ENCODE results near the gene ACOT2. TPM values are rescaled to one million over a fixed set of nuclear protein-coding genes. Genes with fewer than 3 reads are reported as not detected.

Gene ACOT2
- total RNA-seq, 2 experiments from 2014 or later = 7.9 to 11.7 TPM

GRCh38 chr14:73606271-73606670, 37.3 kb downstream of the ACOT2 start:
- Histone ChIP-seq H3K4me1 (ENCODE audit: insufficient read depth, low read length, poor library complexity, severe bottlenecking) (no peaks in the 10 kb centered on the region), H3K27ac (ENCODE audit: low read depth, low read length, poor library complexity, severe bottlenecking) (no peak overlapping the region), H3K79me2 (ENCODE audit: insufficient read depth, low read depth, low read length) (no peaks in the 10 kb centered on the region), H3K9me2 (ENCODE audit: insufficient read depth, low read length) (no peaks in the 10 kb centered on the region), H3K9me3 (ENCODE audit: low read length) (no peaks in the 10 kb centered on the region), H3K36me3 (ENCODE audit: insufficient read depth, low read length) (no peaks in the 10 kb centered on the region), H2AFZ (ENCODE audit: low read length) (no peak overlapping the region), H4K20me1 (ENCODE audit: insufficient read depth, low read length) (no peaks in the 10 kb centered on the region), H3K4me3 (ENCODE audit: low read depth, low read length, poor library complexity, severe bottlenecking) (no peak overlapping the region), H3K4me2 (ENCODE audit: low read length) (no peak overlapping the region)
- DNase-seq (ENCODE audit: low spot score) = no peak
- TF ChIP-seq CTCF (conservative IDR thresholded peaks at IDR 0.05; ENCODE audit: low read length) (no peak), EZH2phosphoT487 (IDR thresholded peaks at IDR 0.05; ENCODE audit: borderline replicate concordance, low read depth, low read length) (no peak)
- ChIA-PET POLR2A (no interaction called here), CTCF (ENCODE audit: unreplicated experiment) (no interaction called here)
- intact Hi-C loops (cut with micrococcal nuclease; ENCODE audit: unreplicated experiment) = no loop called here
- no TSS peak for BruUV-seq (replicated peaks)

DNA sequence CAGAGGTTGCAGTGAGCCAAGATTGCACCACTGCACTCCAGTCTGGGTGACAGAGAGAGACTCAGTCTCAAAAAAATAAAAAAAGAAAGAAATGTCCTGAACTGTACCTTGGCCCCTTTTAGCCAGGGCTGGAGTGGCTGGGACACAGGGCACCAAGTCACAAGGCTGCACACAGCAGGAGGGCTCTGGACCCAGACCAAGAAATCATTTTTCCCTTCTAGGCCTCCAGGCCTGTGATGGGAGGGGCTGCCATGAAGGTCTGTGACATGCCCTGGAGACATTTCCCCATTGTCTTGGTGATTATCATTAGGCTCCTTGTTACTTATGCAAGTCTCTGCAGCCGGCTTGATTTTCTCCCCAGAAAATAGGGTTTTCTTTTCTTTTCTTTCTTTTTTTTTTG, 38.2 kb downstream of the ACOT2 start:
- H3K4me1 ChIP-seq (ENCODE audit: insufficient read depth, low read length, poor library complexity, severe bottlenecking) = no peaks in the 10 kb centered on the region
- no peak overlapping the region for H3K4me2 ChIP-seq (ENCODE audit: low read length)
- TF ChIP-seq EZH2phosphoT487 (IDR thresholded peaks at IDR 0.05; ENCODE audit: borderline replicate concordance, low read depth, low read length) = no peak
- no peak for TF ChIP-seq CTCF (conservative IDR thresholded peaks at IDR 0.05; ENCODE audit: low read length)
- no peaks in the 10 kb centered on the region for H3K9me3 ChIP-seq (ENCODE audit: low read length)
- H3K9me2 ChIP-seq (ENCODE audit: insufficient read depth, low read length) = no peaks in the 10 kb centered on the region
- no peak for DNase-seq (ENCODE audit: low spot score)
- no peaks in the 10 kb centered on the region for H3K36me3 ChIP-seq (ENCODE audit: insufficient read depth, low read length)
- no peak overlapping the region for H2AFZ ChIP-seq (ENCODE audit: low read length)
- no peak overlapping the region for H3K4me3 ChIP-seq (ENCODE audit: low read depth, low read length, poor library complexity, severe bottlenecking)
- intact Hi-C loops (cut with micrococcal nuclease; ENCODE audit: unreplicated experiment) = no loop called here
- no peaks in the 10 kb centered on the region for H4K20me1 ChIP-seq (ENCODE audit: insufficient read depth, low read length)
- BruUV-seq (replicated peaks) = no TSS peak
- CTCF ChIA-PET (ENCODE audit: unreplicated experiment) = no interaction called here
- no peak overlapping the region for H3K27ac ChIP-seq (ENCODE audit: low read depth, low read length, poor library complexity, severe bottlenecking)
- no peaks in the 10 kb centered on the region for H3K79me2 ChIP-seq (ENCODE audit: insufficient read depth, low read depth, low read length)
- POLR2A ChIA-PET = interaction anchor here (0.6 kb wide), 1 partner anchor 368 kb away, joined by 3 read pairs; no protein-coding TSS in a partner anchor

DNA sequence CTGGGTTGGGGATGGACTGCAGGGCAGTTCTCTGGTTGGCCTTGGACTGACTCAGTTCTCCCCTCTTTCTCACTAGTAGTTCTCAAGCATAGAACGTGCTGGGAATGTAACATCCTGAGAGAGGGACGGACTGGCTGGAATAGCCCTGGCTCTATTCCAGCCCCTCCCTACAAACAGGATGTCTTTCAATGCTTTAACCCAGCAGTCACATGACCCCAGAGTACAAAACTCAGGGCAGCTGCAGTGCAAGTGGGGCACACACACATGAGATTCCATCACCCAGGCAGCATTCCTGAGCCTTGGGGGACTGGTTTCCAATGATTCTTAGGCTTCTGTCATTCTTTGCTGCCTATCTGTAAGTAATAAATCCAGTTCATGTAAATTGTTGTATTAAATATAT, 41.7 kb downstream of the ACOT2 start:
- Histone ChIP-seq H3K9me3 (ENCODE audit: low read length) (no peaks in the 10 kb centered on the region), H3K9me2 (ENCODE audit: insufficient read depth, low read length) (no peaks in the 10 kb centered on the region), H3K36me3 (ENCODE audit: insufficient read depth, low read length) (no peaks in the 10 kb centered on the region), H3K79me2 (ENCODE audit: insufficient read depth, low read depth, low read length) (no peaks in the 10 kb centered on the region), H3K4me1 (ENCODE audit: insufficient read depth, low read length, poor library complexity, severe bottlenecking) (no peaks in the 10 kb centered on the region), H3K27ac (ENCODE audit: low read depth, low read length, poor library complexity, severe bottlenecking) (no peak overlapping the region), H2AFZ (ENCODE audit: low read length) (no peak overlapping the region), H3K4me2 (ENCODE audit: low read length) (no peak overlapping the region), H4K20me1 (ENCODE audit: insufficient read depth, low read length) (no peaks in the 10 kb centered on the region), H3K4me3 (ENCODE audit: low read depth, low read length, poor library complexity, severe bottlenecking) (no peak overlapping the region)
- intact Hi-C loops (cut with micrococcal nuclease; ENCODE audit: unreplicated experiment) = no loop called here
- ChIA-PET POLR2A (no interaction called here), CTCF (ENCODE audit: unreplicated experiment) (no interaction called here)
- TF ChIP-seq EZH2phosphoT487 (IDR thresholded peaks at IDR 0.05; ENCODE audit: borderline replicate concordance, low read depth, low read length) (no peak), CTCF (conservative IDR thresholded peaks at IDR 0.05; ENCODE audit: low read length) (no peak)
- DNase-seq (ENCODE audit: low spot score) = no peak
- BruUV-seq (replicated peaks) = no TSS peak
